ENCODE measurements around the gene SCRN2.

The SCRN2 gene

GRCh38 chr17:47810200-47810821, 30.8 kb downstream of the SCRN2 start:
- no peak for TF ChIP-seq CTCF (IDR thresholded peaks at IDR 0.05; ENCODE audit: low read depth, low read length)
- peaks cover 48% of the 10 kb centered on the region for H3K36me3 ChIP-seq
- H3K27ac ChIP-seq: peak overlapping the region; percentile 66
- H3K4me3 ChIP-seq (ENCODE audit: low read depth, low read length): no peak overlapping the region
- DNase-seq: peak; percentile 97
- H3K9me3 ChIP-seq (ENCODE audit: severe bottlenecking): no peaks in the 10 kb centered on the region
- no peaks in the 10 kb centered on the region for H3K27me3 ChIP-seq (ENCODE audit: insufficient read depth, low read depth, severe bottlenecking)

- TF ChIP-seq CTCF (IDR thresholded peaks at IDR 0.05; ENCODE audit: low read depth, low read length): no peak
These were observed 32.1 kb downstream of the SCRN2 start for GRCh38 chr17:47808830-47809480.

GRCh38 chr17:47808036-47808829, 32.8 kb downstream of the SCRN2 start:
- no peak for DNase-seq
- Histone ChIP-seq H3K27me3 (ENCODE audit: insufficient read depth, low read depth, severe bottlenecking) (no peaks in the 10 kb centered on the region), H3K9me3 (ENCODE audit: severe bottlenecking) (no peaks in the 10 kb centered on the region), H3K27ac (no peak overlapping the region; the same call in 1 of the 2 replicates), H3K36me3 (peaks cover 35% of the 10 kb centered on the region), H3K4me3 (ENCODE audit: low read depth, low read length) (no peak overlapping the region)
- no peak for TF ChIP-seq CTCF (IDR thresholded peaks at IDR 0.05; ENCODE audit: low read depth, low read length)

More at GRCh38 chr17:47808830-47809480, 32.1 kb downstream of the SCRN2 start:
- Histone ChIP-seq H3K36me3 (peaks cover 39% of the 10 kb centered on the region), H3K27ac (peak overlapping the region; percentile 66), H3K9me3 (ENCODE audit: severe bottlenecking) (no peaks in the 10 kb centered on the region), H3K4me3 (ENCODE audit: low read depth, low read length) (no peak overlapping the region), H3K27me3 (ENCODE audit: insufficient read depth, low read depth, severe bottlenecking) (no peaks in the 10 kb centered on the region)
- DNase-seq: no peak

GRCh38 chr17:47807421-47807820, 33.7 kb downstream of the SCRN2 start:
- Histone ChIP-seq H3K27ac (no peak overlapping the region), H3K4me3 (ENCODE audit: low read depth, low read length) (no peak overlapping the region), H3K27me3 (ENCODE audit: insufficient read depth, low read depth, severe bottlenecking) (no peaks in the 10 kb centered on the region), H3K36me3 (peaks cover 31% of the 10 kb centered on the region), H3K9me3 (ENCODE audit: severe bottlenecking) (no peaks in the 10 kb centered on the region)
- DNase-seq: no peak
- no peak for TF ChIP-seq CTCF (IDR thresholded peaks at IDR 0.05; ENCODE audit: low read depth, low read length)

- H3K27ac ChIP-seq: no peak overlapping the region
- no peak for DNase-seq
- no peaks in the 10 kb centered on the region for H3K27me3 ChIP-seq (ENCODE audit: insufficient read depth, low read depth, severe bottlenecking)
- H3K9me3 ChIP-seq (ENCODE audit: severe bottlenecking): no peaks in the 10 kb centered on the region
- H3K36me3 ChIP-seq: peaks cover 31% of the 10 kb centered on the region
- TF ChIP-seq CTCF (IDR thresholded peaks at IDR 0.05; ENCODE audit: low read depth, low read length): no peak
- H3K4me3 ChIP-seq (ENCODE audit: low read depth, low read length): no peak overlapping the region
These were observed 34.2 kb downstream of the SCRN2 start for GRCh38 chr17:47806913-47807255.

All from WERI-Rb-1 (cell line).